Stomach (tissue), 4 donors: ENCODE data around the gene CDSN.

Experiments used
- CTCF ChIP-seq, 7 experiments: fragments of 450-650 bp in 4 of 7; fragments of 200-600 bp in 3 of 7; sonication (generic) in 3 of 7; IDR thresholded peaks; one replicate each; pipeline ENCODE4 v1.5.1; 2016 to 2019; ENCODE audit warnings: antibody characterized with exemption in 7 of 7, control low read depth in 2 of 7, mild to moderate bottlenecking in 1 of 7
- POLR2A ChIP-seq, 4 donors: fragments of 450-650 bp; IDR thresholded peaks; one replicate each; pipeline ENCODE4 v1.6.1; 2016; ENCODE audit warnings: antibody characterized with exemption in 4 of 4, control low read depth in 2 of 4, mild to moderate bottlenecking in 1 of 4, moderate library complexity in 1 of 4
- POLR2AphosphoS5 ChIP-seq, 3 donors: sonication (generic); formaldehyde crosslinking; IDR thresholded peaks; one replicate each; pipeline ENCODE4 v1.6.1; 2016; ENCODE audit warnings: antibody characterized with exemption in 3 of 3

DNA sequence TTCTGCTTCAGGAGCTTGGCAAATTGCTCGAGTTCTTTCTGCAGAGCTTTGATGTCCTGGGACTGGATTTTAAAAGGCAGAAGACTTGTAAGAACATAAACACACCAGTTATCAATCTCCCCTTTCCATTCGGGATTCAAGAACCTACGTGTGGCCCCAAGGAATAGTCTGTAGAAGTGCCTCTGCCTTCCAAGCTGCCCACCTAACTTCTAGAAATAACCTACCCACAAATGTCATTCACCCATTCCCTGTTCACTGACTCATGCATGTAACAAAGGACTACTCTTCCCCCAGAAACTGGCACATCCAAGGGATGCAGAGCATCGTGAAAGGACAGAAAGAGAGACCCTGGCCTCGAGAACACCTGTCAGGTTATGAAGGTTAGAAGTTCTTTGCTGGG lies 45.7 kb upstream of the CDSN start:
- TF ChIP-seq CTCF (IDR thresholded peaks at IDR 0.05) (no peak), POLR2AphosphoS5 (IDR thresholded peaks at IDR 0.05) (no peak), POLR2A (IDR thresholded peaks at IDR 0.05) (no peak)
